Myocyte (in vitro differentiated cells): ENCODE measurements around the gene ARHGDIB. TPM values are rescaled to one million over a fixed set of nuclear protein-coding genes. Genes with fewer than 3 reads are reported as not detected.
A peak's percentile ranks its signal among the peaks of the same experiment; 100 is the strongest.

Experiments used
- DNase-seq: peaks from one replicate; pipeline ENCODE4 v3.0.0-alpha.2; 2012; ENCODE audit warnings: low read depth
- polyA plus RNA-seq: library from polyadenylated mRNA; unstranded; fragments of >200 nt; gene quantifications from one replicate; pipeline ENCODE4 v1.2.1, GENCODE V29; 2012; ENCODE audit warnings: missing spikeins
- total RNA-seq: library from RNA; depleted of rRNA; stranded (reverse); fragments of >200 nt; gene quantifications from 2 replicates; pipeline ENCODE4 v1.2.3, GENCODE V29; 2014

Gene ARHGDIB
- total RNA-seq = 0.47 TPM in 1 of 2 replicates, not detected in the other
- 3.2 TPM for polyA plus RNA-seq

GRCh38 chr12:14961466-14962152 lies at the start of gene ARHGDIB:
TSS of gene ARHGDIB (minus strand) at chr12:14961601. CDS start at chr12:14950712, 10,889 bp downstream.
- DNase-seq = no peak

GRCh38 chr12:15011162-15011561 lies 49.8 kb upstream of the ARHGDIB start:
- DNase-seq = no peak

- no peak for DNase-seq
Observed at GRCh38 chr12:15007551-15007950, 46.1 kb upstream of the ARHGDIB start.

- no peak for DNase-seq
Observed at GRCh38 chr12:15005064-15005463, 43.7 kb upstream of the ARHGDIB start.

GRCh38 chr12:15004421-15004820 lies 43.0 kb upstream of the ARHGDIB start:
- no peak for DNase-seq

- peak; percentile 56 for DNase-seq
Observed at GRCh38 chr12:15001733-15002382, 40.5 kb upstream of the ARHGDIB start.

GRCh38 chr12:15000575-15000974 lies 39.2 kb upstream of the ARHGDIB start:
- DNase-seq = no peak

GRCh38 chr12:14999695-15000365 lies 38.4 kb upstream of the ARHGDIB start:
- DNase-seq = peak; percentile 48

- no peak for DNase-seq
Observed at GRCh38 chr12:14999021-14999694, 37.8 kb upstream of the ARHGDIB start.

- DNase-seq = no peak
Observed at GRCh38 chr12:14997998-14998397, 36.6 kb upstream of the ARHGDIB start.

- peak; percentile 67 for DNase-seq
Observed at GRCh38 chr12:14995583-14996425, 34.4 kb upstream of the ARHGDIB start.

- no peak for DNase-seq
Observed at GRCh38 chr12:14994610-14995009, 33.2 kb upstream of the ARHGDIB start.

GRCh38 chr12:14993537-14994266 lies 32.3 kb upstream of the ARHGDIB start:
- peak; percentile 44 for DNase-seq

- no peak for DNase-seq
Observed at GRCh38 chr12:14993117-14993516, 31.7 kb upstream of the ARHGDIB start.

GRCh38 chr12:14992673-14993072 lies 31.3 kb upstream of the ARHGDIB start:
- DNase-seq = no peak

- no peak for DNase-seq
Observed at GRCh38 chr12:14991069-14991468, 29.7 kb upstream of the ARHGDIB start.

- no peak for DNase-seq
Observed at GRCh38 chr12:14989790-14990189, 28.4 kb upstream of the ARHGDIB start.

GRCh38 chr12:14988035-14988434 lies 26.6 kb upstream of the ARHGDIB start:
- no peak for DNase-seq

- no peak for DNase-seq
Observed at GRCh38 chr12:14986449-14986848, 25.0 kb upstream of the ARHGDIB start.

- no peak for DNase-seq
Observed at GRCh38 chr12:14984766-14985285, 23.4 kb upstream of the ARHGDIB start.
